HEK293 (cell line): ENCODE measurements around the gene MARCHF11.

Experiments
- CTCF ChIA-PET: fragments of 350-600 bp; formaldehyde crosslinking; extraction: SDS; loops from one replicate; lab custom pipeline; 2021; ENCODE audit warnings: antibody characterized with exemption; lab: Yijun Ruan, JAX
- POLR2A ChIA-PET: fragments of 300-600 bp; formaldehyde crosslinking; extraction: SDS; loops from one replicate; lab custom pipeline; 2020; ENCODE audit warnings: antibody characterized with exemption, inconsistent platforms; lab: Yijun Ruan, JAX
- H3K27ac ChIP-seq: fragments of 200-500 bp; sonication (Bioruptor generic); 2 replicates; pipeline ENCODE4 v1.5.1; 2014; ENCODE audit warnings: low read depth, low read length, control low read depth, inconsistent platforms; ENCODE audit errors: extremely low read depth
- H3K36me3 ChIP-seq, 2 experiments: fragments of 200-500 bp in 1 of 2; sonication (Bioruptor generic) in 1 of 2; 1 replicate in 1 of 2; 2 replicates in 1 of 2; pipeline ENCODE4 v1.5.1; 2014 to 2017; ENCODE audit warnings: inconsistent platforms in 2 of 2, low read length in 2 of 2; ENCODE audit not compliant: control insufficient read depth in 2 of 2, insufficient read depth in 1 of 2
- H3K4me1 ChIP-seq: fragments of 200-500 bp; sonication (Bioruptor generic); 2 replicates; pipeline ENCODE4 v1.5.1; 2014; ENCODE audit warnings: mild to moderate bottlenecking, low read length, inconsistent platforms; ENCODE audit not compliant: control insufficient read depth, insufficient read depth
- H3K4me3 ChIP-seq: 2 replicates; pipeline ENCODE4 v1.5.1; 2011; ENCODE audit warnings: low read depth, mild to moderate bottlenecking, control low read depth, low read length, moderate library complexity
- H3K9me3 ChIP-seq: fragments of 200-500 bp; sonication (Bioruptor generic); 2 replicates; pipeline ENCODE4 v1.5.1; 2014; ENCODE audit warnings: low read depth, low read length, inconsistent platforms; ENCODE audit not compliant: control insufficient read depth, insufficient read depth
- GLIS1 ChIP-seq: fragments of 450-650 bp; formaldehyde crosslinking; IDR thresholded peaks from 2 replicates; pipeline ENCODE4 v1.5.1; 2016; ENCODE audit warnings: missing biosample characterization, missing genetic modification characterization
- SCRT1 ChIP-seq: fragments of 450-650 bp; formaldehyde crosslinking; IDR thresholded peaks from 2 replicates; pipeline ENCODE4 v1.5.1; 2016; ENCODE audit warnings: missing biosample characterization, missing genetic modification characterization, borderline replicate concordance
- WT1 ChIP-seq: fragments of 450-650 bp; formaldehyde crosslinking; IDR thresholded peaks from 2 replicates; pipeline ENCODE4 v1.5.1; 2016; ENCODE audit warnings: missing biosample characterization, missing genetic modification characterization
- ZBTB10 ChIP-seq: fragments of 450-650 bp; formaldehyde crosslinking; IDR thresholded peaks from 2 replicates; pipeline ENCODE4 v1.5.1; 2016; ENCODE audit warnings: missing biosample characterization, missing genetic modification characterization
- ZBTB17 ChIP-seq: fragments of 450-650 bp; formaldehyde crosslinking; IDR thresholded peaks from 2 replicates; pipeline ENCODE4 v1.5.1; 2016; ENCODE audit warnings: missing biosample characterization, missing genetic modification characterization
- ZBTB20 ChIP-seq: fragments of 450-650 bp; formaldehyde crosslinking; IDR thresholded peaks from 2 replicates; pipeline ENCODE4 v1.5.1; 2016; ENCODE audit warnings: missing biosample characterization, missing genetic modification characterization
- ZFP69B ChIP-seq: fragments of 450-650 bp; formaldehyde crosslinking; IDR thresholded peaks from 2 replicates; pipeline ENCODE4 v1.5.1; 2016; ENCODE audit warnings: missing biosample characterization, missing genetic modification characterization
- ZNF175 ChIP-seq: fragments of 450-650 bp; formaldehyde crosslinking; IDR thresholded peaks from 2 replicates; pipeline ENCODE4 v1.5.1; 2016; ENCODE audit warnings: missing biosample characterization, missing genetic modification characterization
- ZNF433 ChIP-seq: fragments of 450-650 bp; formaldehyde crosslinking; IDR thresholded peaks from 2 replicates; pipeline ENCODE4 v1.5.1; 2016; ENCODE audit warnings: missing biosample characterization, missing genetic modification characterization, low read depth
- ZNF513 ChIP-seq: fragments of 450-650 bp; IDR thresholded peaks from 2 replicates; pipeline ENCODE4 v1.5.1; 2018; ENCODE audit warnings: missing biosample characterization, missing genetic modification characterization
- ZNF670 ChIP-seq: fragments of 450-650 bp; formaldehyde crosslinking; IDR thresholded peaks from 2 replicates; pipeline ENCODE4 v1.5.1; 2016; ENCODE audit warnings: missing biosample characterization, missing genetic modification characterization, low read depth
- ZNF777 ChIP-seq: fragments of 450-650 bp; formaldehyde crosslinking; IDR thresholded peaks from 2 replicates; pipeline ENCODE4 v1.5.1; 2017; ENCODE audit warnings: missing biosample characterization, missing genetic modification characterization, borderline replicate concordance
- ZSCAN30 ChIP-seq: fragments of 450-650 bp; IDR thresholded peaks from 2 replicates; pipeline ENCODE4 v1.5.1; 2018; ENCODE audit warnings: missing biosample characterization, mild to moderate bottlenecking, missing genetic modification characterization, moderate library complexity
- TF ChIP-seq, protein P1 (sequence below): fragments of 450-650 bp; formaldehyde crosslinking; IDR thresholded peaks from 2 replicates; pipeline ENCODE4 v1.5.1; 2016; ENCODE audit warnings: missing biosample characterization, missing genetic modification characterization

The MARCHF11 gene

DNA sequence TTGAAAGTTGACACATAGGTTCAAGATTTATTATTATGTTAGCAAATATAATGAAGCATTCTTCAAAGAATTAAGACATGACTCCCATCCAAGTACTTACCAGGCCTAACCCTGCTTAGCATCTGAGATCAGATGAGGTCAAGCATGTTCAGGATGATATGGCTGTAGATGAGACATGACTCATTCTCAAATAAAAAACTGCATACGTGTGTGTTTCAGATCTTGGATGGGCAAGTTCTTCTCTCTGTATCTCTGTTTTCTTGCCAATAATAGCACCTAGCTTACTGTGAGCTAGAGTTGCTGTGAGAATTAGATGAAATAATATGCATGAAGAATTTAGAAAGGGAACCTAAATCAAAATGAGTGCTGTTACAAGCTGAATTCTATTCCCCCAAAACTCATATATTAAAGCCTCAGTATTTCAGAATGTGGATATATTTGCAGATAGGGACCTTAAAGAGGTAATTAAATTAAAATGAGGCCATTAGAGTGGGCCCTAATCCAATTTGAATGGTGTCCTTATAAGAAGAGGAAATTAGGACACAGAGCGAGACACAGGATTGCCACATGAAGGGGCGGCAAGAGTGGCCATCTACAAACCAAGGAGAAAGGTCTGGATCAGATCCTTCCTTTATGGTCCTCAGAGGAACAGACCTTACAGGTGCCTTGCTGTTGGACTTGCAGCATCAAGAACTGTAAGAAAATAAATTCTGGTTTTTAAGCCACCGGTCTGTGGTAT is 146.2 kb downstream of the MARCHF11 start (continued):
- TF ChIP-seq ZNF513 (tag by site-specific recombination) (no peak), ZNF175 (no peak), GLIS1 (tag by site-specific recombination) (no peak), ZBTB10 (tag by site-specific recombination) (no peak), ZBTB20 (tag by site-specific recombination) (no peak), ZBTB17 (tag by site-specific recombination) (no peak), WT1 (tag by site-specific recombination) (no peak), ZNF777 (no peak), SCRT1 (tag by site-specific recombination) (no peak)
- TF ChIP-seq, protein P1, sequence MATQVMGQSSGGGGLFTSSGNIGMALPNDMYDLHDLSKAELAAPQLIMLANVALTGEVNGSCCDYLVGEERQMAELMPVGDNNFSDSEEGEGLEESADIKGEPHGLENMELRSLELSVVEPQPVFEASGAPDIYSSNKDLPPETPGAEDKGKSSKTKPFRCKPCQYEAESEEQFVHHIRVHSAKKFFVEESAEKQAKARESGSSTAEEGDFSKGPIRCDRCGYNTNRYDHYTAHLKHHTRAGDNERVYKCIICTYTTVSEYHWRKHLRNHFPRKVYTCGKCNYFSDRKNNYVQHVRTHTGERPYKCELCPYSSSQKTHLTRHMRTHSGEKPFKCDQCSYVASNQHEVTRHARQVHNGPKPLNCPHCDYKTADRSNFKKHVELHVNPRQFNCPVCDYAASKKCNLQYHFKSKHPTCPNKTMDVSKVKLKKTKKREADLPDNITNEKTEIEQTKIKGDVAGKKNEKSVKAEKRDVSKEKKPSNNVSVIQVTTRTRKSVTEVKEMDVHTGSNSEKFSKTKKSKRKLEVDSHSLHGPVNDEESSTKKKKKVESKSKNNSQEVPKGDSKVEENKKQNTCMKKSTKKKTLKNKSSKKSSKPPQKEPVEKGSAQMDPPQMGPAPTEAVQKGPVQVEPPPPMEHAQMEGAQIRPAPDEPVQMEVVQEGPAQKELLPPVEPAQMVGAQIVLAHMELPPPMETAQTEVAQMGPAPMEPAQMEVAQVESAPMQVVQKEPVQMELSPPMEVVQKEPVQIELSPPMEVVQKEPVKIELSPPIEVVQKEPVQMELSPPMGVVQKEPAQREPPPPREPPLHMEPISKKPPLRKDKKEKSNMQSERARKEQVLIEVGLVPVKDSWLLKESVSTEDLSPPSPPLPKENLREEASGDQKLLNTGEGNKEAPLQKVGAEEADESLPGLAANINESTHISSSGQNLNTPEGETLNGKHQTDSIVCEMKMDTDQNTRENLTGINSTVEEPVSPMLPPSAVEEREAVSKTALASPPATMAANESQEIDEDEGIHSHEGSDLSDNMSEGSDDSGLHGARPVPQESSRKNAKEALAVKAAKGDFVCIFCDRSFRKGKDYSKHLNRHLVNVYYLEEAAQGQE (tag by site-specific recombination), result no peak

GRCh38 chr5:16028708-16029107 is 150.9 kb downstream of the MARCHF11 start:
- H3K9me3 ChIP-seq, result no peaks in the 10 kb centered on the region
- POLR2A ChIA-PET, result no interaction called here

More at GRCh38 chr5:16028708-16029107, 150.9 kb downstream of the MARCHF11 start:
- Histone ChIP-seq H3K36me3 (no peaks in the 10 kb centered on the region), H3K4me3 (no peak overlapping the region), H3K27ac (no peak overlapping the region)
- TF ChIP-seq ZFP69B (tag by site-specific recombination) (no peak), ZNF513 (tag by site-specific recombination) (no peak), ZSCAN30 (tag by site-specific recombination) (no peak), ZNF670 (tag by site-specific recombination) (no peak), ZNF433 (no peak)
- TF ChIP-seq, all 188 proteins: peak for 0
- no peaks in the 10 kb centered on the region for H3K4me1 ChIP-seq
- CTCF ChIA-PET, result no interaction called here
